Calu3 (cell line): ENCODE results near the gene ERLEC1. TPM values are rescaled to one million over a fixed set of nuclear protein-coding genes. Genes with fewer than 3 reads are reported as not detected.
A peak's percentile ranks its signal among the peaks of the same experiment; 100 is the strongest.

Experiments
- BruUV-seq: library from RNA; stranded (reverse); fragments of 400-500 nt; replicated peaks from 2 replicates; lab custom pipeline; 2021; lab: Mats Ljungman, UMichigan
- CTCF ChIA-PET: fragments of 300-600 bp; sonication (Branson Sonifier 250); formaldehyde crosslinking; loops from one replicate; lab custom pipeline; 2022; ENCODE audit warnings: antibody characterized with exemption; lab: Charles Lee
- DNase-seq: peaks from one replicate; pipeline ENCODE4 v3.0.0; 2022
- H3K27ac Mint-ChIP-seq: one replicate; pipeline ENCODE4 v1.8.0; 2022; ENCODE audit warnings: mixed read lengths; ENCODE audit not compliant: unreplicated experiment
- H3K27me3 Mint-ChIP-seq: one replicate; pipeline ENCODE4 v1.8.0; 2022; ENCODE audit warnings: mixed read lengths; ENCODE audit not compliant: unreplicated experiment
- H3K36me3 Mint-ChIP-seq: one replicate; pipeline ENCODE4 v1.8.0; 2022; ENCODE audit warnings: mild to moderate bottlenecking, moderate library complexity, mixed read lengths; ENCODE audit not compliant: insufficient read depth, unreplicated experiment
- H3K4me1 Mint-ChIP-seq: one replicate; pipeline ENCODE4 v1.8.0; 2022; ENCODE audit warnings: mild to moderate bottlenecking, low read depth, mixed read lengths; ENCODE audit not compliant: unreplicated experiment
- H3K4me3 Mint-ChIP-seq: one replicate; pipeline ENCODE4 v1.8.0; 2022; ENCODE audit warnings: mild to moderate bottlenecking, low read depth, moderate library complexity, mixed read lengths; ENCODE audit not compliant: unreplicated experiment
- H3K9me3 Mint-ChIP-seq: one replicate; pipeline ENCODE4 v1.8.0; 2022; ENCODE audit warnings: low read depth, mixed read lengths; ENCODE audit not compliant: unreplicated experiment
- intact Hi-C: fragments of 100-400 bp; cut with micrococcal nuclease; formaldehyde crosslinking; loops from one replicate; pipeline ENCODE4 v1.10.0; 2022; ENCODE audit not compliant: unreplicated experiment
- microRNA-seq: library from miRNA; unstranded; fragments of <30 nt; microRNA quantifications from one replicate; pipeline ENCODE4 v1.2.0, GENCODE V29; 2022
- total RNA-seq: library from RNA; stranded (reverse); gene quantifications from 2 replicates; pipeline ENCODE4 v1.2.3, GENCODE V29; 2022
- TF ChIP-seq, protein P1 (sequence below): fragments of 200-600 bp; IDR thresholded peaks from one replicate; pipeline ENCODE4 v1.8.0; 2022; ENCODE audit warnings: antibody characterized with exemption; ENCODE audit not compliant: unreplicated experiment

Gene ERLEC1
- total RNA-seq, 1 experiment from 2014 or later: 51.9 TPM

GRCh38 chr2:53865264-53865663, 78.4 kb downstream of the ERLEC1 start:
- no peak for DNase-seq
- Mint-ChIP-seq H3K4me1 (peaks cover 12% of the 10 kb centered on the region), H3K36me3 (peaks cover 43% of the 10 kb centered on the region), H3K4me3 (no peak overlapping the region), H3K27ac (no peak overlapping the region), H3K9me3 (no peaks in the 10 kb centered on the region), H3K27me3 (no peaks in the 10 kb centered on the region)
- intact Hi-C loops: no loop called here
- CTCF ChIA-PET: no interaction called here
- BruUV-seq: no TSS peak
- TF ChIP-seq, protein P1, sequence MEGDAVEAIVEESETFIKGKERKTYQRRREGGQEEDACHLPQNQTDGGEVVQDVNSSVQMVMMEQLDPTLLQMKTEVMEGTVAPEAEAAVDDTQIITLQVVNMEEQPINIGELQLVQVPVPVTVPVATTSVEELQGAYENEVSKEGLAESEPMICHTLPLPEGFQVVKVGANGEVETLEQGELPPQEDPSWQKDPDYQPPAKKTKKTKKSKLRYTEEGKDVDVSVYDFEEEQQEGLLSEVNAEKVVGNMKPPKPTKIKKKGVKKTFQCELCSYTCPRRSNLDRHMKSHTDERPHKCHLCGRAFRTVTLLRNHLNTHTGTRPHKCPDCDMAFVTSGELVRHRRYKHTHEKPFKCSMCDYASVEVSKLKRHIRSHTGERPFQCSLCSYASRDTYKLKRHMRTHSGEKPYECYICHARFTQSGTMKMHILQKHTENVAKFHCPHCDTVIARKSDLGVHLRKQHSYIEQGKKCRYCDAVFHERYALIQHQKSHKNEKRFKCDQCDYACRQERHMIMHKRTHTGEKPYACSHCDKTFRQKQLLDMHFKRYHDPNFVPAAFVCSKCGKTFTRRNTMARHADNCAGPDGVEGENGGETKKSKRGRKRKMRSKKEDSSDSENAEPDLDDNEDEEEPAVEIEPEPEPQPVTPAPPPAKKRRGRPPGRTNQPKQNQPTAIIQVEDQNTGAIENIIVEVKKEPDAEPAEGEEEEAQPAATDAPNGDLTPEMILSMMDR: no peak

DNA sequence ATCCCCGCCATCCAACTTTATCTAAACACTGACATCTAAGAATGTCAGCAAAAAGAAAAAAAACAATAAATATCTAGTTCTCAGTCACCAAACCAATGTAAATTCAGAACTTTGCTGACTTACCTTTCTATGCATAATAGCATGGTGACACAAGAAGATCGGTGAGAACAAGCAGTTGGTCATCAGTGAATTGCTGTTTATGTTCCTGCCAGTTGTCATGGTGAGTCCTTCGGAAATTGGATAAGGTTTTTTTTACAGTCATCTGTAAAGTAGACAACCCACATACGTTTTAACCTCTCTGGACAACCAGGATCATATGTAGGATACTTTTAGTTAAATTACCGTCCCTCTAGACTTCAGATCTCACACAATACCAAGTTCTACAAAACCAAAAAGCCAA, 79.1 kb downstream of the ERLEC1 start:
- CTCF ChIA-PET: no interaction called here
- Mint-ChIP-seq H3K36me3 (peaks cover 43% of the 10 kb centered on the region), H3K27ac (no peak overlapping the region), H3K9me3 (no peaks in the 10 kb centered on the region), H3K4me3 (no peak overlapping the region), H3K4me1 (peaks cover 12% of the 10 kb centered on the region), H3K27me3 (no peaks in the 10 kb centered on the region)
- no TSS peak for BruUV-seq
- intact Hi-C loops: no loop called here
- no peak for DNase-seq
- TF ChIP-seq, protein P1: no peak

DNA sequence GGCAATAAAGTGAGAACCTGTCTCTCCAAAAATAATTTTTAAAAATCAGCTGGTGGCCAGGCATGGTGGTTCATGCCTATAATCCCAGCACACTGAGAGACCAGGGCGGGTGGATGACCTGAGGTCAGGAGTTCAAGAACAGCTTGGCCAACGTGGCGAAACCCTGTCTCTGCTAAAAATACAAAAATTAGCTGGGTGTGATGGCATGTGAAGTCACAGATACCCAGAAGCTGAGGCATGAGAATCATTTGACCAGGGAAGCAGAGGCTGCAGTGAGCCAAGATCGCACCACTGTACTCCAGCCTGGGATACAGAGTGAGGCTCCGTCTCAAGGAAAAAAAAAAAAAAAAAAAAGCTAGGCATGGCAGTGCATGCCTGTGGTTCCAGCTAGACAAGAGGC, 80.3 kb downstream of the ERLEC1 start:
- no TSS peak for BruUV-seq
- TF ChIP-seq, protein P1: no peak
- CTCF ChIA-PET: interaction anchor here (0.6 kb wide), 1 partner anchor 311 kb away, joined by 3 read pairs; no protein-coding TSS in a partner anchor
- no peak for DNase-seq
- Mint-ChIP-seq H3K4me3 (no peak overlapping the region), H3K27ac (no peak overlapping the region), H3K4me1 (peaks cover 12% of the 10 kb centered on the region), H3K36me3 (peaks cover 48% of the 10 kb centered on the region), H3K27me3 (no peaks in the 10 kb centered on the region), H3K9me3 (no peaks in the 10 kb centered on the region)
- intact Hi-C loops: no loop called here

- Mint-ChIP-seq H3K27me3 (no peaks in the 10 kb centered on the region), H3K9me3 (no peaks in the 10 kb centered on the region), H3K27ac (peak overlapping the region; percentile 58), H3K4me1 (peaks cover 12% of the 10 kb centered on the region), H3K36me3 (peaks cover 46% of the 10 kb centered on the region), H3K4me3 (no peak overlapping the region)
- no peak for DNase-seq
- no TSS peak for BruUV-seq
- CTCF ChIA-PET: interaction anchor here (0.6 kb wide), 1 partner anchor 310 kb away, joined by 3 read pairs; no protein-coding TSS in a partner anchor
- intact Hi-C loops: no loop called here
- TF ChIP-seq, protein P1: no peak
These were observed 80.9 kb downstream of the ERLEC1 start for GRCh38 chr2:53867773-53868172.

Small RNAs within 50 kb of the gene (microRNA-seq; reads per million reads assigned to microRNA genes)
- not detected for gene MIR3682

Other genes with a start within 250 kb of the ERLEC1 start
- gene CHAC2, start 19.2 kb upstream of the ERLEC1 start, total RNA-seq: 7.4 and 8.8 TPM in 2 replicates
- 14.2 and 15.8 TPM in 2 replicates for gene ASB3, start 91 bp upstream of the ERLEC1 start, total RNA-seq
- gene GPR75, start 72.9 kb downstream of the ERLEC1 start, total RNA-seq: 5.4 and 7.5 TPM in 2 replicates
- 53.7 and 58.4 TPM in 2 replicates for gene PSME4, start 183.9 kb downstream of the ERLEC1 start, total RNA-seq